WTC11 (cell line): Measurements from ENCODE around the gene MAP3K7. TPM values are rescaled to one million over a fixed set of nuclear protein-coding genes. Genes with fewer than 3 reads are reported as not detected.

Experiments
- ATAC-seq: fragments of 200-7000 bp; cut with Tn5 transposase; 2 replicates; pipeline ENCODE4 v1.10.0; 2021; ENCODE audit warnings: mild to moderate bottlenecking, moderate library complexity
- CTCF ChIA-PET: fragments of 300-600 bp; sonication (Branson Sonifier 250); formaldehyde crosslinking; loops from one replicate; lab custom pipeline; 2021; ENCODE audit warnings: antibody characterized with exemption; lab: Charles Lee
- POLR2A ChIA-PET: fragments of 350-600 bp; sonication (Branson Sonifier 250); formaldehyde crosslinking; loops from one replicate; lab custom pipeline; 2021; ENCODE audit warnings: antibody characterized with exemption; lab: Charles Lee
- DNase-seq: peaks from one replicate; pipeline ENCODE4 v3.0.0; 2021; ENCODE audit warnings: low spot score
- H3K27ac Mint-ChIP-seq: 2 replicates; pipeline ENCODE4 v1.8.0; 2021; ENCODE audit warnings: mixed read lengths
- H3K27me3 Mint-ChIP-seq: 2 replicates; pipeline ENCODE4 v1.8.0; 2021; ENCODE audit warnings: low read depth, mild to moderate bottlenecking, moderate library complexity, mixed read lengths
- H3K36me3 Mint-ChIP-seq: 2 replicates; pipeline ENCODE4 v1.8.0; 2021; ENCODE audit warnings: mixed read lengths
- H3K4me1 Mint-ChIP-seq: 2 replicates; pipeline ENCODE4 v1.8.0; 2022; ENCODE audit warnings: mixed read lengths
- H3K4me3 Mint-ChIP-seq: 2 replicates; pipeline ENCODE4 v1.8.0; 2021; ENCODE audit warnings: mild to moderate bottlenecking, moderate library complexity, mixed read lengths
- H3K9me3 Mint-ChIP-seq: 2 replicates; pipeline ENCODE4 v1.8.0; 2021; ENCODE audit warnings: mixed read lengths
- ATF1 ChIP-seq: sonication (generic); formaldehyde crosslinking; IDR thresholded peaks from 2 replicates; pipeline ENCODE4 v1.8.1; 2023; ENCODE audit warnings: mild to moderate bottlenecking, moderate library complexity, missing genetic modification reagents
- ATF2 ChIP-seq: sonication (generic); formaldehyde crosslinking; IDR thresholded peaks from 2 replicates; pipeline ENCODE4 v1.8.1; 2022; ENCODE audit warnings: low read depth, missing genetic modification reagents, borderline replicate concordance
- CTCF ChIP-seq: fragments of 200-600 bp; IDR thresholded peaks from 2 replicates; pipeline ENCODE4 v1.8.0; 2022; ENCODE audit warnings: antibody characterized with exemption
- E2F4 ChIP-seq: sonication (generic); formaldehyde crosslinking; IDR thresholded peaks from 2 replicates; pipeline ENCODE4 v1.8.1; 2022; ENCODE audit warnings: low read depth, mild to moderate bottlenecking, moderate library complexity, missing genetic modification reagents, borderline replicate concordance
- E2F5 ChIP-seq: sonication (generic); formaldehyde crosslinking; IDR thresholded peaks from 2 replicates; pipeline ENCODE4 v1.8.1; 2022; ENCODE audit warnings: mild to moderate bottlenecking, moderate library complexity, missing genetic modification reagents
- ELF4 ChIP-seq: sonication (generic); formaldehyde crosslinking; IDR thresholded peaks from 2 replicates; pipeline ENCODE4 v1.8.1; 2022; ENCODE audit warnings: low read depth, mild to moderate bottlenecking, moderate library complexity, missing genetic modification reagents
- EMX1 ChIP-seq: fragments of 250-450 bp; sonication (Bioruptor Pico); IDR thresholded peaks from 2 replicates; pipeline ENCODE4 v1.8.0; 2021; ENCODE audit warnings: mild to moderate bottlenecking
- FOXK1 ChIP-seq: sonication (generic); formaldehyde crosslinking; IDR thresholded peaks from 2 replicates; pipeline ENCODE4 v1.8.0; 2022; ENCODE audit warnings: mild to moderate bottlenecking, moderate library complexity, missing genetic modification reagents
- HMGA2 ChIP-seq: fragments of 250-450 bp; sonication (Bioruptor Pico); IDR thresholded peaks from 2 replicates; pipeline ENCODE4 v1.4.0; 2021; ENCODE audit warnings: mild to moderate bottlenecking, moderate library complexity
- MLX ChIP-seq: sonication (generic); formaldehyde crosslinking; IDR thresholded peaks from 2 replicates; pipeline ENCODE4 v1.8.1; 2023; ENCODE audit warnings: mild to moderate bottlenecking, missing genetic modification reagents, moderate library complexity
- NFATC4 ChIP-seq: fragments of 250-450 bp; sonication (Bioruptor Pico); IDR thresholded peaks from 2 replicates; pipeline ENCODE4 v1.9.0; 2021; ENCODE audit warnings: mild to moderate bottlenecking
- NR1H2 ChIP-seq: sonication (generic); formaldehyde crosslinking; IDR thresholded peaks from 2 replicates; pipeline ENCODE4 v1.9.0; 2021; ENCODE audit warnings: mild to moderate bottlenecking, moderate library complexity, missing genetic modification reagents
- RELA ChIP-seq: sonication (generic); formaldehyde crosslinking; IDR thresholded peaks from 2 replicates; pipeline ENCODE4 v1.8.1; 2022; ENCODE audit warnings: missing genetic modification reagents, mild to moderate bottlenecking, borderline replicate concordance
- SP1 ChIP-seq: sonication (generic); formaldehyde crosslinking; conservative IDR thresholded peaks from 2 replicates; pipeline ENCODE4 v1.8.1; 2022; ENCODE audit warnings: missing genetic modification reagents
- STAT6 ChIP-seq: sonication (generic); formaldehyde crosslinking; conservative IDR thresholded peaks from 2 replicates; pipeline ENCODE4 v1.8.1; 2023; ENCODE audit warnings: mild to moderate bottlenecking, low read depth, missing genetic modification reagents, moderate library complexity
- ZNF138 ChIP-seq: sonication (generic); formaldehyde crosslinking; conservative IDR thresholded peaks from 2 replicates; pipeline ENCODE4 v1.8.1; 2022; ENCODE audit warnings: mild to moderate bottlenecking, moderate library complexity, missing genetic modification reagents
- ZNF263 ChIP-seq: sonication (generic); formaldehyde crosslinking; IDR thresholded peaks from 2 replicates; pipeline ENCODE4 v1.8.1; 2022; ENCODE audit warnings: low read depth, mild to moderate bottlenecking, moderate library complexity, missing genetic modification reagents
- ZNF423 ChIP-seq: fragments of 250-450 bp; sonication (Bioruptor Pico); IDR thresholded peaks from 2 replicates; pipeline ENCODE4 v2.1.2; 2022; ENCODE audit warnings: mild to moderate bottlenecking, moderate library complexity
- ZNF425 ChIP-seq: fragments of 250-450 bp; sonication (Bioruptor Pico); conservative IDR thresholded peaks from 2 replicates; pipeline ENCODE4 v1.9.0; 2021; ENCODE audit warnings: mild to moderate bottlenecking
- total RNA-seq: library from RNA; stranded (reverse); gene quantifications from 3 replicates; pipeline ENCODE4 v1.2.3, GENCODE V29; 2021

The MAP3K7 gene
- total RNA-seq, 1 experiment from 2014 or later = 36.7 TPM

GRCh38 chr6:90596967-90597539, 10.2 kb upstream of the MAP3K7 start (continued):
- TF ChIP-seq ELF4 = no peak
- TF ChIP-seq NR1H2 = no peak
- no peak for TF ChIP-seq SP1 (CRISPR knock-in tag)
- no peak for TF ChIP-seq ZNF138 (CRISPR knock-in tag)
- TF ChIP-seq, all 79 proteins: peak for 0

- ATAC-seq (no peak), DNase-seq (no peak)
- Mint-ChIP-seq H3K27ac (no peak overlapping the region), H3K4me3 (no peak overlapping the region), H3K27me3 (peaks cover 28% of the 10 kb centered on the region)
- ChIA-PET POLR2A (no interaction called here), CTCF (no interaction called here)
- no peak for TF ChIP-seq ATF1 (CRISPR knock-in tag)
- TF ChIP-seq E2F4 (CRISPR knock-in tag) = no peak
- TF ChIP-seq NFATC4 (CRISPR knock-in tag) = no peak
- TF ChIP-seq ELF4 = no peak
- TF ChIP-seq EMX1 (CRISPR knock-in tag) = no peak
- TF ChIP-seq ZNF423 (CRISPR knock-in tag) = no peak
- TF ChIP-seq CTCF = no peak
- no peak for TF ChIP-seq FOXK1 (CRISPR knock-in tag)
- no peak for TF ChIP-seq RELA
- TF ChIP-seq, all 79 proteins: peak for 0
- Mint-ChIP-seq H3K9me3 (no peaks in the 10 kb centered on the region), H3K4me1 (0 out of 2 replicates have a peak, but pooled peaks cover 3% of the 10 kb centered on the region), H3K36me3 (no peaks in the 10 kb centered on the region)
These were observed 9.0 kb upstream of the MAP3K7 start for GRCh38 chr6:90595854-90596253.

- TF ChIP-seq ZNF425 (CRISPR knock-in tag) = no peak
- TF ChIP-seq ATF2 = no peak
- peak; percentile 13; the same call in 1 of the 2 replicates for TF ChIP-seq E2F5 (CRISPR knock-in tag)
- no peak for TF ChIP-seq STAT6 (CRISPR knock-in tag)
- no peak for TF ChIP-seq ZNF263 (CRISPR knock-in tag)
- no peak for TF ChIP-seq HMGA2 (CRISPR knock-in tag)
- TF ChIP-seq MLX (CRISPR knock-in tag) = no peak
- TF ChIP-seq, all 79 proteins: peak for 1
- Mint-ChIP-seq H3K4me1 (peaks cover 30% of the 10 kb centered on the region), H3K4me3 (peak overlapping the region; percentile 99), H3K36me3 (peaks cover 2% of the 10 kb centered on the region; the same call in 1 of the 2 replicates), H3K27me3 (peaks cover 28% of the 10 kb centered on the region), H3K9me3 (no peaks in the 10 kb centered on the region), H3K27ac (peak overlapping the region; percentile 97)
- ATAC-seq (peak; percentile 16), DNase-seq (no peak)
- ChIA-PET POLR2A (interaction anchor here (0.7 kb wide), 1 partner anchor 15 kb away, joined by 5 read pairs; no protein-coding TSS in a partner anchor), CTCF (interaction anchor here (1.2 to 1.4 kb wide), 2 partner anchors 78 to 193 kb away, joined by 3 read pairs; no protein-coding TSS in a partner anchor)
These were observed 381 bp downstream of the MAP3K7 start for GRCh38 chr6:90586546-90586835.
